OCI-LY7 (cell line): ENCODE measurements around the gene BUD23.

Experiments used
- EZH2phosphoT487 ChIP-seq: fragments of 200-600 bp; sonication (generic); IDR thresholded peaks from 2 replicates; pipeline ENCODE4 v1.6.1; 2018; ENCODE audit warnings: low read depth, borderline replicate concordance, mild to moderate bottlenecking, mixed run types, antibody characterized with exemption, low read length, moderate library complexity, mixed read lengths
- TF ChIP-seq, protein P1 (sequence below): fragments of 200-600 bp; sonication (generic); conservative IDR thresholded peaks from 2 replicates; pipeline ENCODE4 v1.5.1; 2014; ENCODE audit warnings: mild to moderate bottlenecking, antibody characterized with exemption, low read length, moderate library complexity, mixed read lengths

DNA sequence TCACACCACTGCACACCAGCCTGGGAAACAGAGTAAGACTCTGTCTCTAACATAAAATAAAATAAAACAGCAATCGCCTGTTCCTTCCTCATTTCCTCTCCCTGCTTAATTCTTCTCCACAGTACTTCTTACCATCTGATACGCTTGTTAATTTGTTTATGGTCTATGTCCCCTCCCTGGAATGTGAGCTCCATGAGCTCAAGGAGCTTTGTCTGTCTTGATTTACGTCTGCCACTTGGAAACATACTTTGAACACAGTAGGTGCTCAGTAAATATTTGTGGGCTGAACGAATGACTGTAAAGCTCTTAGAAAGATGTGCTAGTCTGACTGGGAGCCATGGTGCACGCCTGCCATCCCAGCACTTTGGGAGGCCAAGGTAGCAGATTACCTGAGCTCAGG lies 45.2 kb downstream of the BUD23 start:
- TF ChIP-seq, protein P1, sequence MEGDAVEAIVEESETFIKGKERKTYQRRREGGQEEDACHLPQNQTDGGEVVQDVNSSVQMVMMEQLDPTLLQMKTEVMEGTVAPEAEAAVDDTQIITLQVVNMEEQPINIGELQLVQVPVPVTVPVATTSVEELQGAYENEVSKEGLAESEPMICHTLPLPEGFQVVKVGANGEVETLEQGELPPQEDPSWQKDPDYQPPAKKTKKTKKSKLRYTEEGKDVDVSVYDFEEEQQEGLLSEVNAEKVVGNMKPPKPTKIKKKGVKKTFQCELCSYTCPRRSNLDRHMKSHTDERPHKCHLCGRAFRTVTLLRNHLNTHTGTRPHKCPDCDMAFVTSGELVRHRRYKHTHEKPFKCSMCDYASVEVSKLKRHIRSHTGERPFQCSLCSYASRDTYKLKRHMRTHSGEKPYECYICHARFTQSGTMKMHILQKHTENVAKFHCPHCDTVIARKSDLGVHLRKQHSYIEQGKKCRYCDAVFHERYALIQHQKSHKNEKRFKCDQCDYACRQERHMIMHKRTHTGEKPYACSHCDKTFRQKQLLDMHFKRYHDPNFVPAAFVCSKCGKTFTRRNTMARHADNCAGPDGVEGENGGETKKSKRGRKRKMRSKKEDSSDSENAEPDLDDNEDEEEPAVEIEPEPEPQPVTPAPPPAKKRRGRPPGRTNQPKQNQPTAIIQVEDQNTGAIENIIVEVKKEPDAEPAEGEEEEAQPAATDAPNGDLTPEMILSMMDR = no peak
- no peak for TF ChIP-seq EZH2phosphoT487
